SU-DHL-6 (cell line): ENCODE data around the gene NPAS2.
A peak's percentile ranks its signal among the peaks of the same experiment; 100 is the strongest.

Experiments
- H2AFZ ChIP-seq: fragments of 200-600 bp; sonication (generic); 2 replicates; pipeline ENCODE4 v1.6.1; 2014; ENCODE audit warnings: low read depth, mild to moderate bottlenecking, moderate library complexity, mixed read lengths, antibody characterized with exemption, low read length; ENCODE audit not compliant: severe bottlenecking
- H3F3A ChIP-seq: fragments of 200-600 bp; shearing (Covaris generic); 2 replicates; pipeline ENCODE4 v1.6.0; 2016; ENCODE audit warnings: antibody characterized with exemption, mild to moderate bottlenecking; ENCODE audit not compliant: insufficient read depth
- H3K27ac ChIP-seq: fragments of 200-600 bp; sonication (generic); 2 replicates; pipeline ENCODE4 v1.5.1; 2016; ENCODE audit warnings: low read depth, mild to moderate bottlenecking, low read length, moderate library complexity, mixed read lengths
- H3K27me3 ChIP-seq: fragments of 200-600 bp; sonication (generic), shearing (Covaris generic); 2 replicates; pipeline ENCODE4 v1.6.0; 2014; ENCODE audit warnings: mild to moderate bottlenecking, low read length
- H3K36me3 ChIP-seq: fragments of 200-600 bp; sonication (generic); 2 replicates; pipeline ENCODE4 v1.6.1; 2014; ENCODE audit warnings: mild to moderate bottlenecking, low read length, mixed read lengths
- H3K4me2 ChIP-seq: fragments of 300-600, 200-600 bp; shearing (Covaris generic), sonication (generic); 2 replicates; pipeline ENCODE4 v1.6.0; 2014; ENCODE audit warnings: low read length, low read depth, mild to moderate bottlenecking; ENCODE audit not compliant: poor library complexity, severe bottlenecking
- H3K4me3 ChIP-seq: fragments of 200-600 bp; sonication (generic); 2 replicates; pipeline ENCODE4 v1.5.1; 2014; ENCODE audit warnings: antibody characterized with exemption, low read length, mild to moderate bottlenecking, mixed read lengths; ENCODE audit not compliant: insufficient read depth, poor library complexity, severe bottlenecking
- H3K79me2 ChIP-seq: fragments of 200-600 bp; sonication (generic); 2 replicates; pipeline ENCODE4 v1.6.1; 2014; ENCODE audit warnings: mild to moderate bottlenecking, low read length, moderate library complexity; ENCODE audit not compliant: insufficient read depth
- H3K9ac ChIP-seq: fragments of 200-600 bp; sonication (generic); 2 replicates; pipeline ENCODE4 v1.7.0; 2014; ENCODE audit warnings: mild to moderate bottlenecking, low read length
- H3K9me2 ChIP-seq: fragments of 200-600 bp; sonication (generic); replicated peaks from 2 replicates; pipeline ENCODE4 v1.6.1; 2014; ENCODE audit warnings: low read length; ENCODE audit not compliant: insufficient read depth
- H3K9me3 ChIP-seq: fragments of 200-600 bp; sonication (generic); 2 replicates; pipeline ENCODE4 v1.6.1; 2014; ENCODE audit warnings: low read length, mixed read lengths; ENCODE audit not compliant: insufficient read depth
- H4K20me1 ChIP-seq: fragments of 200-600 bp; sonication (generic); 2 replicates; pipeline ENCODE4 v1.6.1; 2014; ENCODE audit warnings: low read depth, mild to moderate bottlenecking, antibody characterized with exemption, low read length, moderate library complexity, mixed read lengths
- CTCF ChIP-seq: fragments of 200-600 bp; sonication (generic); IDR thresholded peaks from one replicate; pipeline ENCODE4 v1.5.1; 2017; ENCODE audit warnings: antibody characterized with exemption, mild to moderate bottlenecking, low read length, moderate library complexity; ENCODE audit not compliant: insufficient read depth, poor library complexity, severe bottlenecking
- EZH2phosphoT487 ChIP-seq: fragments of 200-600 bp; sonication (generic), shearing (Covaris generic); conservative IDR thresholded peaks from 2 replicates; pipeline ENCODE4 v1.6.1; 2018; ENCODE audit warnings: mild to moderate bottlenecking, antibody characterized with exemption, low read length, moderate library complexity, mixed read lengths

NPAS2 gene

GRCh38 chr2:101036562-101036961 lies 216.6 kb downstream of the NPAS2 start:
- H3K9me3 ChIP-seq = no peaks in the 10 kb centered on the region
- no peak overlapping the region for H3K4me2 ChIP-seq
- TF ChIP-seq CTCF = peak; percentile 43
- no peak for TF ChIP-seq EZH2phosphoT487
- H3F3A ChIP-seq = no peaks in the 10 kb centered on the region
- H3K9ac ChIP-seq = no peak overlapping the region
- H3K36me3 ChIP-seq = no peaks in the 10 kb centered on the region
- no peak overlapping the region for H3K4me3 ChIP-seq
- no peaks in the 10 kb centered on the region for H3K9me2 ChIP-seq
- no peak overlapping the region for H2AFZ ChIP-seq
- H3K27me3 ChIP-seq = no peaks in the 10 kb centered on the region
- H3K79me2 ChIP-seq = no peaks in the 10 kb centered on the region
- H4K20me1 ChIP-seq = no peaks in the 10 kb centered on the region
- H3K27ac ChIP-seq = no peak overlapping the region

- Histone ChIP-seq H2AFZ (no peak overlapping the region), H3F3A (no peaks in the 10 kb centered on the region), H3K9me3 (no peaks in the 10 kb centered on the region), H3K4me2 (no peak overlapping the region), H3K4me3 (no peak overlapping the region), H3K27ac (no peak overlapping the region), H3K27me3 (no peaks in the 10 kb centered on the region), H3K36me3 (no peaks in the 10 kb centered on the region), H3K9me2 (no peaks in the 10 kb centered on the region), H3K9ac (no peak overlapping the region), H3K79me2 (no peaks in the 10 kb centered on the region), H4K20me1 (no peaks in the 10 kb centered on the region)
- TF ChIP-seq CTCF = no peak
- no peak for TF ChIP-seq EZH2phosphoT487
Observed at GRCh38 chr2:101037161-101037755, 217.3 kb downstream of the NPAS2 start.

GRCh38 chr2:101038455-101039255 lies 218.7 kb downstream of the NPAS2 start:
- Histone ChIP-seq H3F3A (no peaks in the 10 kb centered on the region), H3K27me3 (0 out of 2 replicates have a peak, but pooled peaks cover 3% of the 10 kb centered on the region), H3K27ac (no peak overlapping the region), H3K79me2 (no peaks in the 10 kb centered on the region), H3K4me3 (no peak overlapping the region), H3K9me2 (no peaks in the 10 kb centered on the region), H4K20me1 (no peaks in the 10 kb centered on the region), H3K4me2 (no peak overlapping the region), H2AFZ (peak overlapping the region; percentile 21), H3K9me3 (no peaks in the 10 kb centered on the region), H3K9ac (no peak overlapping the region), H3K36me3 (no peaks in the 10 kb centered on the region)
- TF ChIP-seq EZH2phosphoT487 (no peak), CTCF (peak; percentile 14)
